GM12865 (cell line): Measurements from ENCODE around the gene NEUROG1.

ENCODE experiments used
- DNase-seq: peaks from one replicate; pipeline ENCODE4 v3.0.0; 2010; ENCODE audit warnings: low read depth
- H3K4me3 ChIP-seq: 2 replicates; pipeline ENCODE4 v1.5.1; 2011; ENCODE audit warnings: mild to moderate bottlenecking, low read depth, low read length, control low read depth
- TF ChIP-seq, protein P1 (sequence below): IDR thresholded peaks from 2 replicates; pipeline ENCODE4 v1.5.1; 2011; ENCODE audit warnings: low read length, control low read depth, low read depth, inconsistent platforms; ENCODE audit not compliant: insufficient read depth; ENCODE audit errors: missing control alignments

The NEUROG1 gene

GRCh38 chr5:135494196-135494595 lies 41.6 kb downstream of the NEUROG1 start:
- TF ChIP-seq, protein P1, sequence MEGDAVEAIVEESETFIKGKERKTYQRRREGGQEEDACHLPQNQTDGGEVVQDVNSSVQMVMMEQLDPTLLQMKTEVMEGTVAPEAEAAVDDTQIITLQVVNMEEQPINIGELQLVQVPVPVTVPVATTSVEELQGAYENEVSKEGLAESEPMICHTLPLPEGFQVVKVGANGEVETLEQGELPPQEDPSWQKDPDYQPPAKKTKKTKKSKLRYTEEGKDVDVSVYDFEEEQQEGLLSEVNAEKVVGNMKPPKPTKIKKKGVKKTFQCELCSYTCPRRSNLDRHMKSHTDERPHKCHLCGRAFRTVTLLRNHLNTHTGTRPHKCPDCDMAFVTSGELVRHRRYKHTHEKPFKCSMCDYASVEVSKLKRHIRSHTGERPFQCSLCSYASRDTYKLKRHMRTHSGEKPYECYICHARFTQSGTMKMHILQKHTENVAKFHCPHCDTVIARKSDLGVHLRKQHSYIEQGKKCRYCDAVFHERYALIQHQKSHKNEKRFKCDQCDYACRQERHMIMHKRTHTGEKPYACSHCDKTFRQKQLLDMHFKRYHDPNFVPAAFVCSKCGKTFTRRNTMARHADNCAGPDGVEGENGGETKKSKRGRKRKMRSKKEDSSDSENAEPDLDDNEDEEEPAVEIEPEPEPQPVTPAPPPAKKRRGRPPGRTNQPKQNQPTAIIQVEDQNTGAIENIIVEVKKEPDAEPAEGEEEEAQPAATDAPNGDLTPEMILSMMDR: no peak
- DNase-seq: no peak
- no peak overlapping the region for H3K4me3 ChIP-seq

- no peak for DNase-seq
- H3K4me3 ChIP-seq: no peak overlapping the region
- TF ChIP-seq, protein P1: no peak
Measured at GRCh38 chr5:135493406-135494180, 42.2 kb downstream of the NEUROG1 start.

- no peak overlapping the region for H3K4me3 ChIP-seq
Measured at GRCh38 chr5:135492319-135492626, 43.5 kb downstream of the NEUROG1 start.

DNA sequence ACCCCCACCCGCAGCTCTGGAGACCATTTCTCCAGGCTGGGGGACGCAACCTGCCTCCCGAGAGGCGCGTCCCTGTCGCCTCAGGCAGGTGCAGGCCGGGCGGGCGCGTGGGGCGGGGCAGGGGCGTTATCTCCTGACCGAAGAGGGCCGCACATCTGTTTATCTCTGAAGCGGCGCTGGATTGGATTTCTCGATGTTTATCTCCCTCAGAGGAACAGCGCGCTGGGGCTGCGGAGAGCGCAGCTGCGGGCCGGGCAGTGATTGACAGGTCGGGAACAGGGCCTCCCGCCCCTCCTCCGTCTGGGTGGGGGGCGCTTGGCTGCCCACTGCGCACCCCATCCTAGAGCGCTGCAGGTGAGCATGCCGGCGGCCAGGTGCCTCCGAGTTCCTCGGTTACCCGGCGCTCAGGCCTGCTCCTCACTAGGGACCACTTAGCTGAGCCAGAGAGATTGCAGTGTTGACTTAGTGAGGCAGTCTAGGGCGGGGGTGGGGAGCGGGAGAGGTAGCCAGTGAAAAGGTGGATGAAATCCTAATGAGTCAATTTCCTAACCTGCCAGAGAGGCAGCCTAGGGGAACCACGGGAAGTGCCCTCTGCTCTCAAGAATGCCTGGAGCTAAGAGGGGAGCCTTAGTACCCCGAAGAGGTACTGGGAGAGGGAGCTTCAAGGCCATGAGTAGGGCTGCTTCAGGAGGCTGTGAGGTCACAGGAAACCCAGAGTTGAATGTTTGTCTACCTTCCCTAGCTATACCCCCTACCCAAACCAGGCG lies 44.0 kb downstream of the NEUROG1 start:
- no peak overlapping the region for H3K4me3 ChIP-seq
- TF ChIP-seq, protein P1: no peak
- no peak for DNase-seq

More at GRCh38 chr5:135492319-135492626, 43.5 kb downstream of the NEUROG1 start:
- no peak for DNase-seq
- TF ChIP-seq, protein P1: no peak

DNA sequence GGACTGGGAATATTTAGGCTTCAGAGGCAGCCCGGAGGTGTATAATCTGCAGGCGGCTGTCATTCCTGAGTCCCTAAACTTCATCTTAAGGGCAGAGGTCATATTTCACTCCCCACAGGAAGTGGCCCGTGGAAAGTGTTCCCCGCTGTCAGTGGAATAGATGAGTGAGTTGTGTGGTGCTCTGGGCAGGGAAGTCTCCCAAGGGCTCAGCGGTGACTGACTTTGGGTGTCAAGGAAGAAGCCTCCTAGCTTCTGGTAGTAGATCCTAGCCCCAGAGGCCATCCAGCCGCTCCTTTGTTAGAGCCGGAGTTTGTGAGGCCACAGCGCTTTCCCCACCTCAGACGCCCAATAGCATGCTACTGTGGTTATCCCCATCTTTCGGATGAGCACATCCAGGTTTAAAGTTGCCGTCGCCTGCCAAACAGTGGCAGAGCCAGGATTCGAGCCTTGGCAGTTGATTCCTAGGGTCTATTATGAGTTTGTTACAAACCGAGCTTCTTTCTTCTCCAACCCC lies 44.7 kb downstream of the NEUROG1 start:
- TF ChIP-seq, protein P1: no peak
- H3K4me3 ChIP-seq: no peak overlapping the region
- no peak for DNase-seq

- DNase-seq: no peak
- H3K4me3 ChIP-seq: no peak overlapping the region
- TF ChIP-seq, protein P1: no peak
Measured at GRCh38 chr5:135490245-135491037, 45.3 kb downstream of the NEUROG1 start.
